H1 (cell line): Measurements from ENCODE around the gene LY6G6C. TPM values are rescaled to one million over a fixed set of nuclear protein-coding genes. Genes with fewer than 3 reads are reported as not detected.

ENCODE experiments used
- ATF3 ChIP-seq: IDR thresholded peaks from 2 replicates; pipeline ENCODE4 v1.6.1; 2011; ENCODE audit warnings: low read depth, mild to moderate bottlenecking, low read length; ENCODE audit not compliant: insufficient read depth
- CBX8 ChIP-seq: fragments of 300-800, 300-1000 bp; sonication (generic); IDR thresholded peaks from 2 replicates; pipeline ENCODE4 v1.7.1; 2016; ENCODE audit warnings: low read depth, low read length, borderline replicate concordance
- CHD2 ChIP-seq: IDR thresholded peaks from 2 replicates; pipeline ENCODE4 v1.6.1; 2012; ENCODE audit warnings: low read length, improper control_type of control experiment
- CHD7 ChIP-seq: fragments of 300-600 bp; sonication (generic); IDR thresholded peaks from 2 replicates; pipeline ENCODE4 v1.7.1; 2012; ENCODE audit warnings: low read length, moderate library complexity, mild to moderate bottlenecking, inconsistent platforms; ENCODE audit not compliant: insufficient replicate concordance
- JUND ChIP-seq: IDR thresholded peaks from 2 replicates; pipeline ENCODE4 v1.6.1; 2011; ENCODE audit warnings: mild to moderate bottlenecking, improper control_type of control experiment, low read length
- NANOG ChIP-seq: IDR thresholded peaks from 2 replicates; pipeline ENCODE4 v1.6.1; 2011; ENCODE audit warnings: low read length, low read depth, mild to moderate bottlenecking, inconsistent platforms; ENCODE audit not compliant: insufficient read depth, poor library complexity, severe bottlenecking
- PHF8 ChIP-seq: fragments of 200-600 bp; sonication (generic); conservative IDR thresholded peaks from 2 replicates; pipeline ENCODE4 v1.7.1; 2012; ENCODE audit warnings: low read depth, mild to moderate bottlenecking, inconsistent platforms, low read length, moderate library complexity
- POLR2A ChIP-seq, 2 experiments: IDR thresholded peaks; 1 replicate in 1 of 2; 2 replicates in 1 of 2; pipeline ENCODE4 v1.6.1; 2011; ENCODE audit warnings: low read depth in 2 of 2, low read length in 2 of 2, mild to moderate bottlenecking in 2 of 2; ENCODE audit errors: control extremely low read depth in 1 of 2
- POLR2AphosphoS5 ChIP-seq: IDR thresholded peaks from 2 replicates; pipeline ENCODE4 v1.6.1; 2011; ENCODE audit warnings: low read depth, low read length
- RFX5 ChIP-seq: IDR thresholded peaks from 2 replicates; pipeline ENCODE4 v1.6.1; 2011; ENCODE audit warnings: low read depth, low read length, improper control_type of control experiment, borderline replicate concordance
- SAP30 ChIP-seq: fragments of 300-600 bp; sonication (generic); IDR thresholded peaks from 2 replicates; pipeline ENCODE4 v1.7.1; 2012; ENCODE audit warnings: low read length, moderate library complexity, mild to moderate bottlenecking, inconsistent platforms; ENCODE audit not compliant: insufficient read depth, insufficient replicate concordance
- SRF ChIP-seq: IDR thresholded peaks from 2 replicates; pipeline ENCODE4 v1.6.1; 2011; ENCODE audit warnings: mild to moderate bottlenecking, low read depth, low read length, moderate library complexity
- polyA plus RNA-seq, 7 experiments: library from polyadenylated mRNA; depleted of rRNA in 3 of 7; stranded (reverse) in 5 of 7; unstranded in 2 of 7; fragments of >200 nt in 5 of 7; fragments of 200-250 nt in 2 of 7; gene quantifications; 1 replicate in 5 of 7; 2 replicates in 1 of 7; 4 replicates in 1 of 7; pipeline versions ENCODE4 v1.2.1 to v1.2.3, GENCODE V29; 2011 to 2013; ENCODE audit warnings: missing spikeins in 2 of 7, mixed read lengths in 2 of 7
- total RNA-seq: library from RNA; stranded (reverse); fragmentation: NEBNext Ultra II Directional; extraction: Animal tissue kit (Norgen Biotek cat#: 25700); gene quantifications from 2 replicates; pipeline ENCODE4 v1.2.1, GENCODE V29; 2021

Gene LY6G6C
- total and polyA plus RNA-seq, 2 of the 8 experiments (the other 6 are each of a cell fraction or from before 2014, with no cell fraction given) = 0.23 TPM; not detected in 1

GRCh38 chr6:31732029-31732428, 10.5 kb upstream of the LY6G6C start (continued):
- TF ChIP-seq CHD7 = no peak
- no peak for TF ChIP-seq CBX8
- no peak for TF ChIP-seq RFX5
- TF ChIP-seq CHD2 = no peak
- no peak for TF ChIP-seq POLR2A (IDR thresholded peaks at IDR 0.05; ENCODE audit: control extremely low read depth in 1 of 2, low read depth in 2 of 2, low read length in 2 of 2)
- TF ChIP-seq ATF3 = no peak
- no peak for TF ChIP-seq SRF
- no peak for TF ChIP-seq POLR2AphosphoS5
- TF ChIP-seq PHF8 = no peak
- TF ChIP-seq JUND = no peak
- TF ChIP-seq SAP30 = no peak
- TF ChIP-seq NANOG = no peak
